GM18861 (cell line): ENCODE results near the gene RAC2.
"Not testable (repeated sequence)": the region's sequence is repeated elsewhere in the genome, so short reads cannot be mapped to it uniquely, and the experiment has no call there.

Source experiments
- ATAC-seq: cut with Tn5 transposase; IDR thresholded peaks from one replicate; pipeline ENCODE4 v1.9.1; 2021; ENCODE audit not compliant: unreplicated experiment

Gene RAC2

DNA sequence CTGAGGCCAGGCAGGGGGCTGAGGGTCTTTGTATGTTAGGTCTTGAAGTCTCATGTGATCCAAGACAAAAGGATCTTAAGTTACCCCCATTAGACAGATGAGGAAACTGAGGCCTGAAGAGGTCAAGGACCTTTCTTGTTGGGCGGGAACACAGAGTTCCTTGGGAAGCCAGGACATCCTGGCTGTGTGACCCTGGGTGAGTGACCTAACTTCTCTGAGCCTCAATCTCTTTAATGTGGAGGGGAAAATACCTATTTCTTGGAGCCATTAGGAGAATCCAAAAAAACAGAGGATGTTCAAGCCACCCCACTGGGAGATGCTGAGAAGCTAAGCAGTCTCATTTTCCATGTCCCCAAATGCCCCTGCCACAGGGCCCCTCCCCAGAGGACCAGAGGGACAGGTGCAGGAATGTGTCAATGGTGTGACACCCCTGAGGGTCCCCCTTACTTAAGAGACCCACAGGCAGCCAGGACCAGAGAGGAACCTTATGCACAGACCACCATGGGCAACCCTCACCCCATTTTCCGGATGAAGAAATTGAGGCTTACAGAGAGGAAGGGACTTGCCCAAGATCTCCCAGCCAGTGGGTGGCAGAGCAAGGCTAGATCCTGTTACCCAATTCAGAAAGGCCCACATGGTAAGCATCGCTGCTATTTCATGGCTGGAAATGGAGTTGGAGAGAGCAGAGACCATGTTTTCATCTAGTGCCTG, 8.0 kb downstream of the RAC2 start:
- no peak for ATAC-seq

- no peak for ATAC-seq
Measured at GRCh38 chr22:37234736-37235711, 9.0 kb downstream of the RAC2 start.

DNA sequence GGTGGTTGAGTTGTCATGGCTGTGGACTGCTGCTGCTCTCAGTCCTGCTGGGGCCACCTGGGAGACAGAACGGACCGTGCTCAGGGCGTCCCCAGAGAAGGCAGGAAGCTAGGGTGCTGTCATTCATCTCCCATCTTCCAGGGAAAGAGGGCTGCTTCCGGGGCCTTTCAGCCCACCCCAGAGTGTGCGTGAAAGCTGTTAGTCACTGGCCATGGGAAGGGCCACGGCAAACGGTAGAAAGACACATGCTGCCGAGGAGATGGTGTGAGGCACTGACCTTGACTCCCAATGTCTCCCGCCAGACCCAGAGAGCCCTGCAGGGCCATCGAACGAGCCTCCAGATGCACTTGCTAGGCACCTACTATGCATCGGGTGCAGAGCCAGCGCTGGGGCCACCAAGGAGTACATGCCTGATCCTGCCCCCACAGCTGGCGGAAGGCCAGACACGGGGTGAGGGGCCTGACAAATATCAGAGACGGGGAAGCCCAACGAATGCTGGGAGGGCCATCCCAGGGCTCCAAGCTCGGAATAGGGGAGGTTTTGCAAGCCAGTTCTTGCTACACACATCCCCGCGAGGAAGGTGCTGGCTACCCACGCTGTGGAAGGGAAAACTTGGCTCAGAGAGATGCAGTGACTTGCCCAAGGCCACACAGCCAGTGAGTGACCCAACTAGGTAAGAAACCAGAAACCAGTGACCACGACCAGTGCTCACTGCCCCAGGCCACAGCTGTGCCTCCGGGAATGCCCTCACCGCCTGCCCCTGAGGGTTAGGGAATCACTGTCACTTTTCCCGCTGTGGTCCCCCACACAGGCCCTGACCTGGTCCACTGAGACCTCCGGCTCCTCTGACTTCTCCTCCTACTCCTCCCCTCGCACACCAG, 10.1 kb downstream of the RAC2 start:
- ATAC-seq, result no peak

GRCh38 chr22:37233371-37233750, 10.7 kb downstream of the RAC2 start:
- ATAC-seq, result not testable (repeated sequence)

DNA sequence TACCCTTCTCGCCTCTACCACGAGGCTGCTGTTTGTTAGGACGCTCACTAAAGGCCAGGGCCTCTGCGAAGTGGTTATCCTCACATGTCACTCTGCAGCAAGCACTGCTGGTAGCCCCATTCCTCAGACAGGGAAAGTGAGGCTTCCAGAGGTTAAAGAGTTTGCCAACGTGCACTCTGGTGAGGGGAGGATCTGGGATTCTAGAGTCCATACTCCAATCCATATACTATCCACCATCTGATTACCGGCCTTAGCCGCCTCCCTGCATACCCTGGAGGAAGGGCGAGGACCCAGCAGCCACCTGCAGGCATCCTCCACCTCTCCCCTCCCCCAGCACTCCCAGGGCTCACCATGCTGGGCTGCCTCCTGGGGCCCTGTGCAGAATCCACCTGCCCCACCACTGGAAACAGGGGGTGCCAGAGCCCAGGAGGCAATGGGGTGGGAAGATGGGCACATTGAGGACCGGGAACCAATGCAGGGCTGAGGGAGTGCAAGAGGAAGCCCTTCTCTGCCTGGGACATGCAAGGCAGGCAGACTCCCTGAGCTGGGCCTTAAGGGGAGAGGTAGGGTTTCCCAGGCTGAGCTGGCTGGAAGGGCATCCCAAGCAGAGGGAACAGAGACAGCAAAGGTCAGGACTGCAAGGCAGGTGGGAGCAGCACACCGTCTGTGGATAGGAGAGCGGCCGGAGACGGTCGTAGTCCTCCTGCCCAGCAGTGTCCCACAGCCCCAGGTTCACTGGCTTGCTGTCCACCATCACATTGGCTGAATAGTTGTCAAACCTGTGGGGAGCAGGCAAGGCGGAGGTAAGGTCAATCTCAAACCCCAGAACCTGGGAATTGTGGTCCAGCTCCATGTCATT, 11.7 kb downstream of the RAC2 start:
- ATAC-seq, result no peak

- ATAC-seq, result no peak
Measured at GRCh38 chr22:37231406-37232139, 12.5 kb downstream of the RAC2 start.

- no peak for ATAC-seq
Measured at GRCh38 chr22:37230673-37231405, 13.2 kb downstream of the RAC2 start.

- no peak for ATAC-seq
Measured at GRCh38 chr22:37229805-37230672, 14.0 kb downstream of the RAC2 start.

DNA sequence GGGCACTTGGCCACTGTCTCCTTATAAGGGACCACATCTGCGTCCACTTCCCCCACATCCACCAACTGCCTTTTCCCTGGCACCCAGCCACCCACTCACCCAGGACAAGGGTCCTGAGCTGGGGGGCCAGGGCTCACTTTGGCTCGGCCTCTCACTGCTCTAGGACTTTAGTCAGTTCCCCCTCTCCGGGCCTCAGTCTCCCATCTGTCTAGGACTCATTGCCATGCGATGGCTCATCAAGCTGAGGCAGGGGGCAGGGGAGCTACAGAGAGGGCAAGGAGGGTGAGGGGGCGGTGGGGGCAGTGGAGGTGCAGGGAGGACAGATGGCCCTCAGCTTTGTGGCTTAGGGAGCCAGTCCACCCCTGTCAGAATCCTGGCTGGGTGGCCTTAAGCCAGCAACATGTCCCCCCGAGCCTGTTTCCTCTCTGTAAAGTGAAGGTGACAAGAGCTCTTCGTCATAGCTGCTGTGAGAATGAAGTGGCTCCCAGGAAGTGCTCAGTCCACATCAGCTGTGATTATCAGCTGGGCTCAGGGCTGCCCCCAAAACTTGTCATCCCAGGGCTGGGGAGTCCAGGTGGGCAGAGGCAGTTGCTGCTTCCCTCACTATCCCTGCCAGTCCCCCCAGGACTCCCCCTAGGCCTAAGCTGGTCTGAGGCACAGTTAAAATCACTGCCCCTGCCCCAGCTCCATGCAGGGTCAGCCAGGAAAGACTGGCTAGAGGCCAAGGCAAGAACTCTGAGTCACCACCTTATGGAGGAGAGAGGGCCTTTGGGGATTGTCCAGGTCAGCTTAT, 14.9 kb downstream of the RAC2 start:
- no peak for ATAC-seq

DNA sequence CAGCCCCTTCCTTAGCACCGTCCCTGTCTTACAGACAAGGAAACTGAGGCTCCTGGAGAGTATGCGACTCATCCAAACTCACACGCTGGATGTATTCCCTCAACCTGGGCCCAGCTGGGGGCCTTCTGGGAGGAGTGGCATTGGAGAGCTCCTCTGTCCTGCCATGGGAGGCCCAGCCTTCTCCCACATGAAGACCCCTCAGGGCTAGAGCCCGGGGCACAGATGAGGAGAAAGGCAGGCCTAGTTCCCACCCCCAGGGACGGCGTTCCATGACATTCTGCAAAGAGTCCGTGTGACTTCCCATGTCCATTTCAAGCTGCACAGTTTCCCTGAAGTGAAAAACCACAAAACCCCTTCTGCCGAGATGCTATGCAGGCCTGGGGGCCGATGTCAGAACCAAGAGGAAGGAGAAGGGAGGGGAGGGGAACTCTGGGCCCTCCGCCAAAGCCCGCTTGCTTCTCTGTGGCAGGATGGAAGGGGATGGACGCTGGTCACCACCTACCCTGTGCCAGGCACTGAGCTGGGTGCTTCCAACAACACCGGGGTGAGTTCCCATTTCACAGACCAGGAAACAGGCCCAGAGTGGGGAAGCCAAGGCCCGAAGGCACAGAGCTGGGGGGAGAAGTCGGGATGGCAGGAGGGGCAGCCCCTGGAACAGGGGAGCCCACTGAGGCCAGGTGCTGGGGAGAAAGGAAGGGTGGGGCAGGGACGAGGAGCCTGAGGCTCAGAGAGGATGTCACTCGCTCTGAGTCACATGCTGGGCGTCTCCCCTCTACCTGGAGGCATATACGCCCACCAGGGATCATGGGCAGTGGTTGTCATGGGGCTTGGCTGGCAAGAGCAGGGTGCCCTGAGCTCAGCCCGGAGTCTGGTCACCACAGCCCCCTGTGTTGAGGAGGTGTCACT, 15.7 kb downstream of the RAC2 start:
- no peak for ATAC-seq

- no peak for ATAC-seq
Measured at GRCh38 chr22:37226514-37226913, 17.6 kb downstream of the RAC2 start.

DNA sequence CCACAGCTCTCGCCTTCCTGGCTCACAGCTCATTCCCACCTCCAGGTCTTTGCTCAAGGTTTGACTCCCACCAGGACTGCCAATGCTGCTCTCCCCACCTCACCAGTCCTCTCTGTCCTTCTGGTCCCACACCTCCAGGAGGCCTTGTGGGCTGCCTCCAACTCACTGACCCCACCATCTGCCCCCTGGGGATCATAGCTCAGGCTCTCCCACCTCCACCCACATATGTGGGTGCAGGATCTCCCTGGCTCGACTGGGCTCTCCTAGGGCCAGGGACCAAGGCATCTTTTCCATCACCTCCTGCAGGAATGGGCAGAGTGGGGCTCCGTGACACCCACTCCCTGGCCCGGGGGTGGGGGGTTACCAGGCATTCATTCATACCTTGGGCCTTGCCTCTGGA, 18.0 kb downstream of the RAC2 start:
- no peak for ATAC-seq

GRCh38 chr22:37225481-37225880, 18.6 kb downstream of the RAC2 start:
- no peak for ATAC-seq

DNA sequence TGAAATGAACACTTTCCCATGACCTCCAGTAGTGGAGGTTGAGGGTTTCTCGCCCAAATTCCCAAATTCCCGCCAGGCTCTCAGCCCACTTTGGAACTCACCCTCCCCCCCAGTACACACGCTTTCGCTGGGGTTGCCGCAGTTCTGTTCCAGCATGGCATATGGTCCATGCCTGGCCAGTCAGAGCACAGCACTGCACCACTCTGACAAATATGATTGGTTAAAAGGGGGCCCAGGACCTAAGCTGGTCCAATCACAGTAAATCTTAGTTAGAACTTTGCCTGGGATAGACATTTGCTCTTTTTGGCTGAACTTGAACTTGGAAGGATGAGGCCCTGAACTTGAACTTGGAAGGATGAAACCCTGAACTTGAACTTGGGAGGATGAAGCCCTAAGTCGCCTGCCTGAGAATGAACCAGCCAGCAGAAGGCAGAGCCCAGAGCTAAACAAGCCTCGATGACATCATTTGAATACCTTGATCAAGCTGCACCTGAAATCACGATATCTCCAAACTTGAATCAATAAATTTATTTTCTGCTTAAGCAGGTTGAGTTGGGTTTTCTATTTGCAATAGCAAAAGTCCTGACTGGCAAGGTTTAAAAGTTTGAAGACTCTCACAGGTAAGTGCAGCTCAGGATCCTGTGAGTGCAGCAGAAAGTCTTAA, 19.2 kb downstream of the RAC2 start:
- ATAC-seq, result no peak

- no peak for ATAC-seq
Measured at GRCh38 chr22:37223965-37224551, 20.0 kb downstream of the RAC2 start.
